CD4-positive, alpha-beta memory T cell (primary cell): ENCODE results near the gene FNBP1L. TPM values are rescaled to one million over a fixed set of nuclear protein-coding genes. Genes with fewer than 3 reads are reported as not detected.

Source experiments
- CTCF ChIA-PET: fragments of 350-600 bp; sonication (Branson Sonifier 250); formaldehyde crosslinking; loops from one replicate; lab custom pipeline; 2021; ENCODE audit warnings: inconsistent platforms; ENCODE audit not compliant: partially characterized antibody; lab: Charles Lee
- POLR2A ChIA-PET: fragments of 350-600 bp; sonication (Branson Sonifier 250); formaldehyde crosslinking; loops from one replicate; lab custom pipeline; 2021; ENCODE audit not compliant: partially characterized antibody; lab: Charles Lee
- DNase-seq, 5 donors: peaks; one replicate each; pipeline versions ENCODE4 v3.0.0 to v3.0.0-alpha.2; 2020 to 2022; ENCODE audit warnings: mixed read lengths in 1 of 5
- H3K27ac ChIP-seq: one replicate; pipeline ENCODE4 v1.7.0; 2013; ENCODE audit warnings: low read depth, low read length
- H3K27me3 ChIP-seq: 2 replicates; pipeline ENCODE4 v1.7.0; 2013; ENCODE audit warnings: mild to moderate bottlenecking, low read length, moderate library complexity; ENCODE audit not compliant: insufficient read depth
- H3K36me3 ChIP-seq: 2 replicates; pipeline ENCODE4 v1.7.0; 2013; ENCODE audit warnings: mild to moderate bottlenecking, low read length, moderate library complexity; ENCODE audit not compliant: insufficient read depth
- H3K4me1 ChIP-seq: 2 replicates; pipeline ENCODE4 v1.7.0; 2013; ENCODE audit warnings: mild to moderate bottlenecking, low read length, moderate library complexity; ENCODE audit not compliant: insufficient read depth
- H3K4me3 ChIP-seq, 2 donors: one replicate each; pipeline ENCODE4 v1.7.0; 2013; ENCODE audit warnings: low read length in 2 of 2, mild to moderate bottlenecking in 1 of 2
- H3K9me3 ChIP-seq, 2 donors: one replicate each; pipeline ENCODE4 v1.7.0; 2013; ENCODE audit warnings: low read length in 2 of 2, control low read depth in 1 of 2; ENCODE audit not compliant: control insufficient read depth in 1 of 2
- H3K27ac Mint-ChIP-seq, 7 donors: one replicate each; pipeline ENCODE4 v1.8.0; 2020 to 2021; ENCODE audit warnings: mixed read lengths in 7 of 7, mild to moderate bottlenecking in 6 of 7, inconsistent platforms in 3 of 7, moderate library complexity in 3 of 7
- H3K27me3 Mint-ChIP-seq, 2 donors: one replicate each; pipeline ENCODE4 v1.8.0; 2020 to 2021; ENCODE audit warnings: mixed read lengths in 2 of 2
- H3K36me3 Mint-ChIP-seq, 2 donors: one replicate each; pipeline ENCODE4 v1.8.0; 2020 to 2021; ENCODE audit warnings: mixed read lengths in 2 of 2, inconsistent platforms in 1 of 2, mild to moderate bottlenecking in 1 of 2
- H3K4me1 Mint-ChIP-seq, 4 donors: one replicate each; pipeline ENCODE4 v1.8.0; 2020 to 2021; ENCODE audit warnings: mixed read lengths in 4 of 4, mild to moderate bottlenecking in 1 of 4
- H3K4me3 Mint-ChIP-seq, 8 donors: one replicate each; pipeline ENCODE4 v1.8.0; 2020 to 2021; ENCODE audit warnings: mixed read lengths in 8 of 8, mild to moderate bottlenecking in 7 of 8, moderate library complexity in 6 of 8, inconsistent platforms in 3 of 8
- H3K9me3 Mint-ChIP-seq, 8 donors: one replicate each; pipeline ENCODE4 v1.8.0; 2020 to 2021; ENCODE audit warnings: mixed read lengths in 8 of 8, mild to moderate bottlenecking in 5 of 8, inconsistent platforms in 3 of 8, moderate library complexity in 1 of 8
- intact Hi-C: fragments of 100-400 bp; cut with micrococcal nuclease; formaldehyde crosslinking; loops from one replicate; pipeline ENCODE4 v1.15.1; 2023
- polyA plus RNA-seq, 2 donors: library from polyadenylated mRNA; unstranded; fragments of 300-500 nt; fragmentation: Illumina TruSeq; gene quantifications; one replicate each; pipeline ENCODE4 v1.2.3, GENCODE V29; 2021
- total RNA-seq, 2 experiments: library from RNA; stranded (reverse); gene quantifications; one replicate each; pipeline ENCODE4 v1.2.3, GENCODE V29; 2021

The FNBP1L gene
- total and polyA plus RNA-seq, 4 experiments from 2014 or later = 0.53 to 2.2 (median 1.6) TPM

GRCh38 chr1:93537396-93537795 lies 89.5 kb downstream of the FNBP1L start:
- Histone ChIP-seq H3K4me1 (no peaks in the 10 kb centered on the region), H3K36me3 (no peaks in the 10 kb centered on the region), H3K9me3 (no peaks in the 10 kb centered on the region), H3K27me3 (no peaks in the 10 kb centered on the region), H3K4me3 (no peak overlapping the region), H3K27ac (no peak overlapping the region)
- Mint-ChIP-seq H3K36me3 (peaks cover 0 to 2% of the 10 kb centered on the region in 2 donors), H3K27me3 (no peaks in the 10 kb centered on the region), H3K9me3 (peaks cover 0 to 1% (median 0%) of the 10 kb centered on the region in 8 donors), H3K4me3 (no peak overlapping the region), H3K4me1 (no peaks in the 10 kb centered on the region), H3K27ac (no peak overlapping the region)
- ChIA-PET CTCF (no interaction called here), POLR2A (no interaction called here)
- intact Hi-C loops = no loop called here
- DNase-seq = no peak

DNA sequence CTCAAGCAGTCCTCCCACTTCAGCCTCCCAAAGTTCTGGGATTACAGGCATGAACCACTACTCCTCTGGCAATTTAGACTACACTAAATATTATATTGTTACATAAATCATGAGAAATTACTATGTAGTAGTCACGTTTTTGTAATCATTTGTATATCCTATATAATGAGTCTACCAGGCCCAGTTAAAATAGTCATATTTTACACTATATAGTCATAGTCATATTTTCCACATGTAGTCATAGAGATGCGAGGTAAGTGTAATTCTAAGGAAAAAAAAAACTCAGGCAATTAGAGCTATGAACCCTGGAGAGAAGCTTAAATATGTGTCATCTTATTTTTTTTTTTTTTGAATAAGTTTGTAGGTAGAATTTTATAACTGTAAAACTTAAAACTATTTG lies 90.0 kb downstream of the FNBP1L start:
- Mint-ChIP-seq H3K27ac (no peak overlapping the region), H3K4me3 (no peak overlapping the region), H3K36me3 (no peaks in the 10 kb centered on the region), H3K9me3 (peaks cover 0 to 1% (median 0%) of the 10 kb centered on the region in 8 donors), H3K27me3 (no peaks in the 10 kb centered on the region), H3K4me1 (no peaks in the 10 kb centered on the region)
- Histone ChIP-seq H3K27me3 (no peaks in the 10 kb centered on the region), H3K27ac (no peak overlapping the region), H3K36me3 (no peaks in the 10 kb centered on the region), H3K9me3 (no peaks in the 10 kb centered on the region), H3K4me1 (no peaks in the 10 kb centered on the region), H3K4me3 (no peak overlapping the region)
- ChIA-PET POLR2A (no interaction called here), CTCF (no interaction called here)
- intact Hi-C loops = no loop called here
- DNase-seq = no peak

- Histone ChIP-seq H3K27ac (no peak overlapping the region), H3K27me3 (no peaks in the 10 kb centered on the region), H3K4me1 (no peaks in the 10 kb centered on the region), H3K4me3 (no peak overlapping the region), H3K36me3 (no peaks in the 10 kb centered on the region), H3K9me3 (no peaks in the 10 kb centered on the region)
- POLR2A ChIA-PET = no interaction called here
- no peaks in the 10 kb centered on the region for H3K27me3 Mint-ChIP-seq
- H3K4me1 Mint-ChIP-seq = no peaks in the 10 kb centered on the region
- H3K9me3 Mint-ChIP-seq = peaks cover 0 to 1% (median 0%) of the 10 kb centered on the region in 8 donors
- CTCF ChIA-PET = no interaction called here
- peaks cover 0 to 4% of the 10 kb centered on the region in 2 donors for H3K36me3 Mint-ChIP-seq
- no peak overlapping the region for H3K27ac Mint-ChIP-seq
- DNase-seq = no peak
- no peak overlapping the region for H3K4me3 Mint-ChIP-seq
- intact Hi-C loops = no loop called here
These were observed 93.1 kb downstream of the FNBP1L start for GRCh38 chr1:93541045-93541444.

DNA sequence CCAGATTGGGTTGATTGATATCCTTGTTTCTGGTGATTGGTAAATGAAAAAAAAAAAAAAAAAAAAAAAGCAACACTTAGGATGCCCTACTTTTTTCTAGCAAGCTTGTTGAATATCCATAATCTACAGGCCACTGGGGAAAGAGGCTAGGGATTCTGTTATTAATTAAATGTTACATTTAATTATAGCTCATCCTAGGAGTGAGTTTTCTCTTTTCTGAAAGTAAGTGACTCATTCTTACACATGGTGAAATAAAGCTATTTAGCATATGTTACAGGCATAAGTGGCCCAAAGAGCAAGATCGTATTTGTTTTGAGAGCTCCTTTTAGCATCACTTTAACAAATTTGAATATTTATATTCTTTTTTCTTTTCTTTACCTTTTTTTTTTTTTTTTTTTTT lies 94.5 kb downstream of the FNBP1L start:
- Histone ChIP-seq H3K27me3 (no peaks in the 10 kb centered on the region), H3K27ac (no peak overlapping the region), H3K36me3 (no peaks in the 10 kb centered on the region), H3K4me3 (no peak overlapping the region), H3K4me1 (no peaks in the 10 kb centered on the region), H3K9me3 (no peaks in the 10 kb centered on the region)
- intact Hi-C loops = no loop called here
- H3K27me3 Mint-ChIP-seq = no peaks in the 10 kb centered on the region
- no peaks in the 10 kb centered on the region for H3K4me1 Mint-ChIP-seq
- no peaks in the 10 kb centered on the region for H3K9me3 Mint-ChIP-seq
- no peak overlapping the region for H3K4me3 Mint-ChIP-seq
- POLR2A ChIA-PET = no interaction called here
- CTCF ChIA-PET = interaction anchor here (0.6 to 0.8 kb wide), 2 partner anchors 10 to 1023 kb away, joined by 3 to 5 read pairs; no protein-coding TSS in a partner anchor
- no peak overlapping the region for H3K27ac Mint-ChIP-seq
- DNase-seq = no peak
- peaks cover 0 to 4% of the 10 kb centered on the region in 2 donors for H3K36me3 Mint-ChIP-seq

- no peak overlapping the region for H3K4me3 Mint-ChIP-seq
- ChIA-PET POLR2A (no interaction called here), CTCF (interaction anchor here (0.6 to 1.8 kb wide), 3 partner anchors 9 to 242 kb away, joined by 3 to 4 read pairs (median 3); no protein-coding TSS in a partner anchor)
- no peak overlapping the region for H3K27ac Mint-ChIP-seq
- intact Hi-C loops = no loop called here
- H3K36me3 Mint-ChIP-seq = peaks cover 0 to 4% of the 10 kb centered on the region in 2 donors
- H3K9me3 Mint-ChIP-seq = no peaks in the 10 kb centered on the region
- H3K9me3 ChIP-seq = no peaks in the 10 kb centered on the region
- no peaks in the 10 kb centered on the region for H3K27me3 Mint-ChIP-seq
- DNase-seq = no peak
- no peak overlapping the region for H3K27ac ChIP-seq
- no peaks in the 10 kb centered on the region for H3K4me1 Mint-ChIP-seq
- no peaks in the 10 kb centered on the region for H3K27me3 ChIP-seq
- no peaks in the 10 kb centered on the region for H3K36me3 ChIP-seq
- no peaks in the 10 kb centered on the region for H3K4me1 ChIP-seq
- no peak overlapping the region for H3K4me3 ChIP-seq
These were observed 98.4 kb downstream of the FNBP1L start for GRCh38 chr1:93546162-93546863.

GRCh38 chr1:93549131-93549530 lies 101.2 kb downstream of the FNBP1L start:
- intact Hi-C loops = no loop called here
- Histone ChIP-seq H3K4me3 (no peak overlapping the region), H3K36me3 (no peaks in the 10 kb centered on the region), H3K9me3 (no peaks in the 10 kb centered on the region), H3K27me3 (no peaks in the 10 kb centered on the region), H3K27ac (no peak overlapping the region), H3K4me1 (no peaks in the 10 kb centered on the region)
- Mint-ChIP-seq H3K9me3 (no peaks in the 10 kb centered on the region), H3K4me3 (no peak overlapping the region), H3K4me1 (no peaks in the 10 kb centered on the region), H3K27ac (no peak overlapping the region), H3K27me3 (peaks cover 0 to 5% of the 10 kb centered on the region in 2 donors), H3K36me3 (peaks cover 0 to 7% of the 10 kb centered on the region in 2 donors)
- ChIA-PET POLR2A (no interaction called here), CTCF (interaction anchor here (0.5 kb wide), 1 partner anchor 108 kb away, joined by 3 read pairs; no protein-coding TSS in a partner anchor)
- DNase-seq = no peak

DNA sequence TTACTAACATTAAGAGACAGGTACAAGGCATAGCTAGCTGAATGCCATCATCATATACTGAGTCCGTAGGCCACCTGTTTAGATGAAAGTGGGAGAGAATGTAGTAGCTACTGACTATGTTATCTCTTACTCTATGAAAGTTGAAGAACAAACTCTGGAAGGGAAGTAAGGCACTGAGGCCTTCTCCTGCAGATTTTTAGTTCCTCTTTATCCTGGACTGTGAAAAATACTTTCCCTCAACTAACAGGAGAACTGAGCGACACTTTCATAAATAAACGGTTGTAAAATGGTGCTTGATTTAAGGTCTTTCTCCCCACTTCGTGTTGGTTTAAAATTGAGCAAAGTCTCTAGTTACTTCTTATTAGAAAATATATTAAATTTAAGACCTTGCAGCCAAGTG lies 101.9 kb downstream of the FNBP1L start:
- peaks cover under 1 to 2% (median under 1%) of the 10 kb centered on the region in 4 donors for H3K4me1 Mint-ChIP-seq
- no peak overlapping the region for H3K27ac Mint-ChIP-seq
- Histone ChIP-seq H3K4me1 (no peaks in the 10 kb centered on the region), H3K27ac (no peak overlapping the region), H3K36me3 (no peaks in the 10 kb centered on the region), H3K27me3 (no peaks in the 10 kb centered on the region), H3K9me3 (no peaks in the 10 kb centered on the region), H3K4me3 (no peak overlapping the region)
- no peaks in the 10 kb centered on the region for H3K9me3 Mint-ChIP-seq
- peaks cover 0 to 5% of the 10 kb centered on the region in 2 donors for H3K27me3 Mint-ChIP-seq
- POLR2A ChIA-PET = no interaction called here
- CTCF ChIA-PET = interaction anchor here (0.5 kb wide), 1 partner anchor 108 kb away, joined by 3 read pairs; no protein-coding TSS in a partner anchor
- no peak overlapping the region for H3K4me3 Mint-ChIP-seq
- DNase-seq = no peak
- peaks cover 0 to 7% of the 10 kb centered on the region in 2 donors for H3K36me3 Mint-ChIP-seq
- intact Hi-C loops = no loop called here
